Stimulated activated CD4-positive, alpha-beta T cell treated with anti-CD3 and anti-CD28 coated beads, TNF-alpha, amount 100 ng/mL, for 4 hours (primary cell): Measurements from ENCODE around the gene AFAP1.
"Not testable (repeated sequence)": the region's sequence is repeated elsewhere in the genome, so short reads cannot be mapped to it uniquely, and the experiment has no call there.

Experiments
- DNase-seq, 3 experiments: peaks; one replicate each; pipeline ENCODE4 v3.0.0-alpha.2; 2020; ENCODE audit warnings: low read depth in 3 of 3

Gene AFAP1

DNA sequence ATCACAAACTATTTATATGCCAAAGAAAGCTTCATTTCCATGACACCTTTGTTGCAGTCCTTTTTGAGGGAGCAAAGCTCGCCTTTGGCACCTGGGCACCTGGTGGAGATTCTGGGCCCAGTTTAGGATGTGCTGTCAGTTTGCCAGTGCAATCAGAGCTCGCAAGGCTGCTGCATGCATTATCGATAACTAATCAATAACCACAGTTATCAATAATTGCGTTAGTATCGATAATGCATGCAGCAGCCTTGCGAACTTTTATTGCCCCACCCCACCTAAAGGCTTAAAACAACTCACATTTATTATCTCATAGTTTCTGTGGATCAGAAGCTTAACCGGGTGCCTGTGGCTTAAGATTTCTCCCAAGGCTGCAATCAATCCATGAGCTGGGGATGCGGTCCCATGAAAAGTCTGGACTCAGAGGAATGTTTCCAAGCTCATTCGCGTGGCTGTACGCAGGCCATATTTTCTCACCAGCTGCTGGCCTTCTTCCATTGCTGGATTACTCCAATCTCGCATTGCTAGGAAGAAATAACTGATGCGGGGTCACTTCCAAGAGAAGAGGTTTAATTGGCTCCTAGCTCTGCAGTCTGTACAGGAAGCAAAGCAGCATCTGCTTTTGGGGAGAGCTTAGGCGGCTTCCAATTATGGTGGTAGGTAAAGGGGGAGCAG lies 6.2 kb upstream of the AFAP1 start:
- no peak for DNase-seq

DNA sequence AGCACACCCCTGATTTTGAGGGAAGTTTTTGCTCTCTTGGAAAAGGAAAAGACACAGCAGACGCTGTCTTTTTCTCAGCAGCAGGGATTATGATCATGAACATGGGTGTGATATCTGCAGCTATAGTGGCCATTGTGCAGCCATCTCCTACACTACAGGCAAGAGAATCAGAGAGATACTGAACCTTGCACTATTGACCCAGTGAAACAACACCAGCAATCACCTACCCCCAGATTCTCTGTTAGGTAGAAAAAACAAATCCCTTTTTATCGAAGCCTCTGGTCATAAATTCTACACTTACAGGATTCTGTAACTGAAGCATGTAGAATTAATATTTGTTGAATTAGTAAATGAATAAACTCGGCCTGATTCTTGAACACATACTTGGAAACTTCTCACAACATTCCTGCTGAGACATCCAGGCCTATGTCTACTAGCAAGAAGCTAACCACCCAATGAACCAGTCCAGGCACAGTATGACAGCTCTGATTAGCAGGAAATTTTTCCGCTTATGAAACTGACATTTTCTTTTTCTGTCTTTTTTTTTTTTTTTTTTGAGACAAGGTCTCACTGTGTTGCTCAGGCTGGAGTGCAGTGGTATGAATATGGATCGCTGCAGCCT lies 5.0 kb upstream of the AFAP1 start:
- DNase-seq: no peak

GRCh38 chr4:7943688-7944087 lies 4.0 kb upstream of the AFAP1 start:
- not testable (repeated sequence) for DNase-seq

- DNase-seq: no peak
Measured at GRCh38 chr4:7943211-7943610, 3.5 kb upstream of the AFAP1 start.

GRCh38 chr4:7941965-7942496 lies 2.4 kb upstream of the AFAP1 start:
- no peak for DNase-seq

DNA sequence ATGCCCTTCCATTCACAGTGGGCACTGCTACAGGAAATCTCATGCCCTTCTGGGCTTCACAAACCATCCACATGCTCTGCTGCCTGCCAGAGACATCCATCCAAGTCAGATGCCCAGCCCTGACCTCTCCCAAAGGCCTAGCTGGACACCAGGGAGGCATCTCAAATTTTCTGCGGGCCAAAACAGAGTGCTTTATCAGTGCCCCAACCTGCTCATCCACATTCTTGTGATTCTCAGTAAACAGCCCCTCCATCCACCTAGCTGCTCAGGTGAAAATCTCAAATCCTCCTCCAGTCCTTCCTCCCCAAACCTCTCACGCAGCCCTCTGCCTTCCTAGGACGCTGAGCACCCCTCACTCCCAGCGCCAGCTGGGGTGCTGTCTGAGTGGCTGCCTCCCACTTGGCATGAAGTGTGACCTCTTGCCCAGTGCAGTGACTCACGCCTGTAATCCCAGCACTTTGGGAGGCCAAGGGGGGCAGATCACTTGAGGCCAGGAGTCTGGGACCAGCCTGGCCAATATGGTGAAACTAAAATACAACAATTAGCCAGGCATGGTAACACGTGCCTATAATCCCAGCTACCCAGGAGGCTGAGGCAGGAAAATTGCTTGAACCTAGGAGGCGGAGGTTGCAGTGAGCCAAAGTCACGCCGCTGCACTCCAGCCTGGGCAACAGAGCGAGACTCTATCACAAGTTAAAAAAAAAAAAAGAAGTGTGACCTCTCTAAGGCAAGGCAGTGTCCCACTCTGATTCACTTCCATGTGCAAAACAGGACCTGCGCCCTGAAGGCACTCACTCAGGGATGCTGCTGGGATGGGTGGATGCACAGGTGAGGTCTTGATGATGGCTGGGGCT lies 1.7 kb upstream of the AFAP1 start:
- DNase-seq: no peak

DNA sequence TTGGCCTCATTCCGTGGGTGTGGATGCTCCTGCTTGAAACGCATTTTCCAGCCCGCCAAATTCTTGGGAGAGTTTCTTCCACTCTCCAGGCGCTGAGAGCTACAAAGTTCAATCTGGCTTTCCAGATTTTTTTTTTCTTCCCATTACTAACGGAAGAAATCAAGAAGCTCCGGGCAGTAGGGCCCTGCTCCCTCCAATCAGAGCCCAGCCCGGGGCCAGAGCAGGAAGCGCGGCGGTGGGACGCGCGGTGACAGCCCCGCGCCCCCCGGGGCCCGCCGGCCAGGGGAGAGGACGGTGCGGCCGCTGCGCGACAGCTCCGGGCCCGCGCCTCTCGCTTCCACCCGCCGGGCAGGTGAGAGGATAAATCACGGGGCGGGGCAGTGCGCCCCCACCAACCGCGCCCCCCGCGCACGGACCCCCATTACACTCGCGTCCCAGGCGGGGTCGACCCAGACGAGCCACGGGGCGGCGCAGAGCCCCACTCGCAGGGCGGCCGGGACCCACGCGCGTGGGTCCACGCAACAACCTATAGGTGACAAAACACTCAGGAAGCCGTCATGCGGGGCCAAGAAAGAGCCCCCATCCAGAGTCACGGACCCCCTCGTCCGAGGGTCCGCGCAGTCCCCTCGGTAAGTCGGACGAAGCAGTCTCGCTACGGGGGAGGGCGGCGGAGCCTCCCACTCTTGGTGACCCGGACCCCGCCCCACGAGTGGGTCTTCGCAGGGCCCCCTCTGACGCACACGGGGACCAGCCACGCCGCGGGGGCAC lies 868 bp downstream of the AFAP1 start:
- DNase-seq: peak in 1 of 3 experiments; percentile 3

DNA sequence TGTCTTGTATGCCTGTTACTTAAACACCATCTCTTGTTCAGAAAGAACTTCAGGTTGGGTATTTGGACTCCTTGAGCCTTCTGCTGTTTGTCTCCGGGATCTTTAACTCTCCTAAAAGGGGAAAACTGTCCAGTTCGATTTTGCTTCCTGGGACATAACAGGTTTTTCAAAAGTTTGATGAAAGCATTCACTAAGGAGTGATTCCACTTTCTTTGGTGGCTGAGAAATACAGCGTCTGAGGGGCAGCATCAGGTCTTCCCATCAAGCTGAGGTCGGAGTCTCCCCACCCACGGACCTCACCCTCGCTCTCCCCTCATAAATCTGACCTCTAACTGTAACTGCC lies 1.4 kb downstream of the AFAP1 start:
- DNase-seq: no peak

- no peak for DNase-seq
Measured at GRCh38 chr4:7937006-7937405, 2.7 kb downstream of the AFAP1 start.

- no peak for DNase-seq
Measured at GRCh38 chr4:7933651-7934510, 5.8 kb downstream of the AFAP1 start.

GRCh38 chr4:7932287-7932686 lies 7.4 kb downstream of the AFAP1 start:
- no peak for DNase-seq

DNA sequence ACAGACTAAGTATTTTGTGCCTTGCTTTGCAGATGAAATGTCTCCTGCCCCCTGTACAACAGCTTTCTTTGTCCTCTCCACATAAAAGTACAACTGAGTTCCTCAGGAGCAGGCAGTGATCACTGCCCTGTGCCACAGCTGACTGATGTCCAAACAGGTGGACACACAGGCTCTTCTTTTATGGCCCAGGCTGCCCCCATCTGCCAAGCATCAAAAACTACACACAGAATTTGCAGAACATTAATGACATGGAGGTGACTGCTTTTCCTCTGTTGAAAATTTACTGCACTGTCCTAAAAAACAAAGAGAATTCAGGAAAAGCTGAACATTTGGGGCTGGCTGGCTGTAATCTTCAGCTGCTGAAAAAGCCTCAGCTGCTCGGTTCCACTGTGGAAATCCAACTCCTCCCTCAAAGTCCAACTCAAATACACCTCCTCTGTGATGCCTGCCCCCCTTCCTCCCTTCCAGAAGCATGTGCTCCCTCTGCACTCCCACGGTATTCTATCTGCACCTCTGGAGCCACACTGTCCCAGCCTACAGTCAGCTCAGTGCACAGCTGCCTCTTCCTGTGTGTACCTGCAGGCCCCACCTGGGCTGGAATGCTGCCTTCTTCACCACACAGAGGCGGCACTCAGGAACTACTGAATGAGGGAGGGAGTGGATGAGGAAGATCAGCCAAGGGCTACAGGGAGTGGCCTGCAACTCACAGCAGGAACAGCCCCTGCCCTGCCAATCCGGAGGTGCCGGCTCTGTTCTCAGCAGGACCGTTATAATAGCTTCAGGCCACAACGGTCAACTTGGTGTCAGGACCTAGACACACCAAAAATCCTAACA lies 10.3 kb downstream of the AFAP1 start:
- DNase-seq: no peak

DNA sequence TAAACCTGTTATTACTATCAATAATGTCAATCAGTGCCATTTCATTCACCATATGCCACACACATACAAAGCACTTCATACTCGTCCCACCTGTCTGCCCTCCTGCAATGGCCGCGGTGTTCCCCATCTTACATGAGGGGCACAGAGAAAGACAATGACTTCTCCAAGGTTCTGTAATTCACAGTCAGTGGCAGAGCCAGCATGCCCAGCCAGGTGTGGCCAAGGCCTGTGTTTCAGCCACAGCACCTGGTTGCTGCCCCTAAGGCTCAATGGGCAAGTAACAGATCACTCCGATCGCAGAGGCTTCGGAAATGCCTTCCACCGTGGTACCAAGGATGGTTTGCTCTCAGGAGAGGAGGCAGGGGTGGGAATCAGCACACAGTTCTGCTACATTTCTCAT lies 10.9 kb downstream of the AFAP1 start:
- DNase-seq: no peak

DNA sequence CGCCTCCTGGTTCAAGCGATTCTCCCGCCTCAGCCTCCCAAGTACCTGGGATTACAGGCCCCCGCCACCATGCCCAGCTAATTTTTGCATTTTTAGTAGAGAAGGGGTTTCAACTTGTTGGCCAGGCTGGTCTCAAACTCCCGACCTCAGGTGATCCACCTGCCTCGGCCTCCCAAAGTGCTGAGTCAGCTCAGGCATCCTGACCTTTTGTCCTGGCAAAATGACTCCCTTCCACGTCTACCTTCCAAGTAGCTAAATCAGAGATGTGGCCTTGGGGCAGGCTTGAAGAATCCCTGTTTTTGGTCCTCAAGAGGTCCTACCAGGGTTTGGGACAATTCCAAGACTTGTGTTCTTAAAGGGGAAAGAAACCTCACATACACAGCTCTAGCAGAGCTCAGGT lies 12.8 kb downstream of the AFAP1 start:
- no peak for DNase-seq

DNA sequence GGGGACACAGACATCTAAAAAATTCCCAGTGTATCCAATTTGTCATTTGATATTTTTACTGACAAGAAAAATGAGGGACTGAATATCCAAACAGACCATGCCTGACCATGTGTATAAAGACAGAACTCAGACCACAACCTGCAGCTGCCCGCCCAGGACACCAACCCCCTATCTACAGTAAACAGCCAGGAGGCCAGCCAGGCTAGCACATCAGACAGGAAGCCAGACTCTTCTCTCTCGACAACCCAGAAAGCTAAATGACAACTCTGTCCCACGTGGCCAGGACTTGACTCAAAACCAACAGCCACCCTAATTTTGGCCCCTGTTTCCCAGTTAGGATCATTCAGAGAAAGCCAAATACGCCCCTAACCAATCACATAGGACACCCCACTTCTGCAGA lies 15.1 kb downstream of the AFAP1 start:
- DNase-seq: no peak

- DNase-seq: no peak
Measured at GRCh38 chr4:7924163-7924562, 15.5 kb downstream of the AFAP1 start.

GRCh38 chr4:7922466-7922865 lies 17.2 kb downstream of the AFAP1 start:
- no peak for DNase-seq

- no peak for DNase-seq
Measured at GRCh38 chr4:7918981-7919380, 20.7 kb downstream of the AFAP1 start.

DNA sequence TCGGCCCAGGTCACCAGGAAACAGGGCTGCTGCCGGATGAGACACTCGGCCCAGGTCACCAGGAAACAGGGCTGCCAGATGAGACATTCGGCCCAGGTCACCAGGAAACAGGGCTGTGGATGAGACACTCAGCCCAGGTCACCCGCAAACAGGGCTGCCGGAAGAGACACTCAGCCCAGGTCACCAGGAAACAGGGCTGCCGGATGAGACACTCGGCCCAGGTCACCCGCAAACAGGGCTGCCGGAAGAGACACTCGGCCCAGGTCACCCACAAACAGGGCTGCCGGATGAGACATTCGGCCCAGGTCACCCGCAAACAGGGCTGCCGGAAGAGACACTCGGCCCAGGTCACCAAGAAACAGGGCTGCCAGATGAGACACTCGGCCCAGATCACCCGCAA lies 21.5 kb downstream of the AFAP1 start:
- DNase-seq: not testable (repeated sequence)

- DNase-seq: no peak
Measured at GRCh38 chr4:7917669-7918068, 22.0 kb downstream of the AFAP1 start.
